C4-2B (cell line): ENCODE data around the gene MBOAT2.

Experiments used
- CTCF ChIP-seq: fragments of 450-650 bp; conservative IDR thresholded peaks from 2 replicates; pipeline ENCODE4 v1.5.1; 2017; ENCODE audit warnings: mild to moderate bottlenecking
- ZFX ChIP-seq: fragments of 450-650 bp; IDR thresholded peaks from 2 replicates; pipeline ENCODE4 v1.6.1; 2017

GRCh38 chr2:8817221-8817620 lies 186.3 kb downstream of the MBOAT2 start:
- TF ChIP-seq CTCF: no peak
- no peak for TF ChIP-seq ZFX
